Left lung (tissue), 10 donors: ENCODE results near the gene NFKB1. TPM values are rescaled to one million over a fixed set of nuclear protein-coding genes. Genes with fewer than 3 reads are reported as not detected.

Source experiments
- ATAC-seq: fragments of 200-7000 bp; cut with Tn5 transposase; one replicate; pipeline ENCODE4 v1.9.1; 2020; ENCODE audit warnings: moderate library complexity
- DNase-seq, 4 donors: peaks; one replicate each; pipeline ENCODE4 v3.0.0-alpha.2; 2013 to 2020
- H3K27ac ChIP-seq, 2 donors: fragments of 200-600 bp; sonication (generic) in 1 of 2; one replicate each; pipeline versions ENCODE4 v1.5.0 to v1.8.0; 2020 to 2021
- H3K27me3 ChIP-seq, 2 donors: fragments of 200-600 bp; sonication (generic) in 1 of 2; one replicate each; pipeline versions ENCODE4 v1.5.0 to v1.8.0; 2020 to 2021
- H3K36me3 ChIP-seq, 2 donors: fragments of 200-600 bp; sonication (generic) in 1 of 2; one replicate each; pipeline versions ENCODE4 v1.5.0 to v1.8.0; 2020 to 2021
- H3K4me1 ChIP-seq, 2 donors: fragments of 200-600 bp; one replicate each; pipeline ENCODE4 v1.8.0; 2021
- H3K4me3 ChIP-seq, 2 donors: fragments of 200-600 bp; sonication (generic) in 1 of 2; one replicate each; pipeline versions ENCODE4 v1.5.0 to v1.8.0; 2020 to 2021; ENCODE audit warnings: mild to moderate bottlenecking in 1 of 2
- H3K9me3 ChIP-seq, 2 donors: fragments of 200-600 bp; sonication (generic) in 1 of 2; one replicate each; pipeline versions ENCODE4 v1.5.0 to v1.8.0; 2020 to 2021
- CTCF ChIP-seq, 2 donors: fragments of 200-600 bp; sonication (generic) in 1 of 2; IDR thresholded peaks; one replicate each; pipeline versions ENCODE4 v1.5.0 to v1.8.0; 2021; ENCODE audit warnings: antibody characterized with exemption in 2 of 2
- intact Hi-C, 2 donors: fragments of 100-400 bp; cut with DNase I; formaldehyde crosslinking; loops; one replicate each; pipeline versions ENCODE4 v1.11.2 to v1.14.2; 2022
- polyA plus RNA-seq, 6 donors: library from polyadenylated mRNA; unstranded; fragments of 120-200 nt; gene quantifications; one replicate each; pipeline ENCODE4 v1.2.1, GENCODE V29; 2013; ENCODE audit not compliant: insufficient read length in 6 of 6
- total RNA-seq, 2 donors: library from RNA; stranded (reverse); fragmentation: NEBNext Ultra II Directional; extraction: Animal tissue kit (Norgen Biotek cat#: 25700); gene quantifications; one replicate each; pipeline ENCODE4 v1.2.1, GENCODE V29; 2021
- donor health status: DM: no; HTN: yes; CAD: no.
- donor health status: DM: no; HTN: no; CAD: no.

NFKB1 gene
- total and polyA plus RNA-seq, 8 donors: 34.0 to 57.6 (median 39.2) TPM

- peaks cover 0 to 100% of the 10 kb centered on the region in 2 donors for H3K36me3 ChIP-seq
- H3K27me3 ChIP-seq: no peaks in the 10 kb centered on the region
- H3K9me3 ChIP-seq: no peaks in the 10 kb centered on the region
- TF ChIP-seq CTCF (IDR thresholded peaks at IDR 0.05): no peak
- DNase-seq (no peak), ATAC-seq (peak; percentile 22)
- H3K27ac ChIP-seq: peak overlapping the region; percentile 34 to 41
- peaks cover 0 to 4% of the 10 kb centered on the region in 2 donors for H3K4me1 ChIP-seq
- H3K4me3 ChIP-seq: no peak overlapping the region
- intact Hi-C loops: no loop called here
Measured at GRCh38 chr4:102598762-102599374, 97.7 kb downstream of the NFKB1 start.

GRCh38 chr4:102599455-102599854 is 98.3 kb downstream of the NFKB1 start:
- no peak for TF ChIP-seq CTCF (IDR thresholded peaks at IDR 0.05)
- ATAC-seq (no peak), DNase-seq (no peak)
- no peak overlapping the region for H3K27ac ChIP-seq
- H3K4me1 ChIP-seq: peaks cover 0 to 4% of the 10 kb centered on the region in 2 donors
- H3K4me3 ChIP-seq: no peak overlapping the region
- no peaks in the 10 kb centered on the region for H3K9me3 ChIP-seq
- no peaks in the 10 kb centered on the region for H3K27me3 ChIP-seq
- intact Hi-C loops: no loop called here
- peaks cover 0 to 100% of the 10 kb centered on the region in 2 donors for H3K36me3 ChIP-seq

- Histone ChIP-seq H3K4me1 (peaks cover 0 to 4% of the 10 kb centered on the region in 2 donors), H3K36me3 (peaks cover 0 to 100% of the 10 kb centered on the region in 2 donors), H3K27ac (no peak overlapping the region), H3K27me3 (no peaks in the 10 kb centered on the region), H3K4me3 (no peak overlapping the region), H3K9me3 (no peaks in the 10 kb centered on the region)
- intact Hi-C loops: no loop called here
- ATAC-seq: no peak
- no peak for TF ChIP-seq CTCF (IDR thresholded peaks at IDR 0.05)
- no peak for DNase-seq
Measured at GRCh38 chr4:102599886-102600285, 98.7 kb downstream of the NFKB1 start.

GRCh38 chr4:102600689-102601088 is 99.5 kb downstream of the NFKB1 start:
- no peak overlapping the region for H3K4me3 ChIP-seq
- ATAC-seq (no peak), DNase-seq (no peak)
- no peaks in the 10 kb centered on the region for H3K27me3 ChIP-seq
- intact Hi-C loops: no loop called here
- TF ChIP-seq CTCF (IDR thresholded peaks at IDR 0.05): no peak
- no peak overlapping the region for H3K27ac ChIP-seq
- no peaks in the 10 kb centered on the region for H3K9me3 ChIP-seq
- H3K36me3 ChIP-seq: peaks cover 0 to 99% of the 10 kb centered on the region in 2 donors
- H3K4me1 ChIP-seq: peaks cover 0 to 4% of the 10 kb centered on the region in 2 donors

- Histone ChIP-seq H3K36me3 (peaks cover 0 to 98% of the 10 kb centered on the region in 2 donors), H3K4me1 (peaks cover 0 to 4% of the 10 kb centered on the region in 2 donors), H3K27ac (no peak overlapping the region), H3K9me3 (no peaks in the 10 kb centered on the region), H3K27me3 (no peaks in the 10 kb centered on the region), H3K4me3 (no peak overlapping the region)
- TF ChIP-seq CTCF (IDR thresholded peaks at IDR 0.05): no peak
- ATAC-seq (no peak), DNase-seq (no peak)
- intact Hi-C loops: no loop called here
Measured at GRCh38 chr4:102601586-102602227, 100.5 kb downstream of the NFKB1 start.
